ENCODE measurements around the gene DIO3. TPM values are rescaled to one million over a fixed set of nuclear protein-coding genes. Genes with fewer than 3 reads are reported as not detected.

Gene DIO3
- total RNA-seq, 1 donor: not detected

Other genes with a start within 250 kb of the DIO3 start
- 87.3 and 114 TPM in 2 replicates for gene PPP2R5C, start 200.2 kb downstream of the DIO3 start, total RNA-seq